ENCODE data around the gene RYR1.

Gene RYR1

DNA sequence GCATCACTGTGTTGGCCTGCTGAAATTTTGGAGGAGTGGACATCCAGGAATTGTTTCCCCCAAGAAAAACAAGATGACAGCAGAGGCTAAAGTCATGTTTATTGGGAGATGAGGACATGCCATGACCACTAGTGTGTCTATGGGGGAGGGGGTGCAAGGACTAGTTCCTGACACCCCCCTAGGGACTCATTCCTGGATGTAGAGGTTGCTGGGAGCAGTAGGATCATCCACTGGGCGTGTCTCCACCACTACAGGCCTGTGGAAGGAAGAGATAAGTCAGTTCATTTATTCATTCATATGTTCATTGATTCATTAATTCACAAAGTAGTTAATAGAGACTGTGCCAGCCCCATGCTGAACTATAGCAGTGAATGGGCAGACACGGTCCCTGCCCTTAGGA lies 154.1 kb downstream of the RYR1 start:
- Histone ChIP-seq H3K79me2 (ENCODE audit: insufficient read depth, low read length) (no peaks in the 10 kb centered on the region), H4K20me1 (ENCODE audit: low read depth, low read length) (no peaks in the 10 kb centered on the region), H3K4me3 (ENCODE audit: insufficient read depth, low read length, poor library complexity, severe bottlenecking) (no peak overlapping the region), H3K9ac (ENCODE audit: low read length) (no peak overlapping the region), H3K9me3 (ENCODE audit: insufficient read depth, low read length) (no peaks in the 10 kb centered on the region), H3K9me2 (replicated peaks; ENCODE audit: insufficient read depth, low read length) (no peaks in the 10 kb centered on the region), H3K36me3 (ENCODE audit: low read length) (0 out of 2 replicates have a peak, but pooled peaks cover 3% of the 10 kb centered on the region), H3K27ac (ENCODE audit: low read depth, low read length) (no peak overlapping the region), H3F3A (ENCODE audit: insufficient read depth) (0 out of 2 replicates have a peak, but pooled peaks cover 3% of the 10 kb centered on the region), H3K27me3 (ENCODE audit: low read length) (no peaks in the 10 kb centered on the region), H2AFZ (ENCODE audit: low read depth, low read length, severe bottlenecking) (no peak overlapping the region), H3K4me2 (ENCODE audit: low read depth, low read length, poor library complexity, severe bottlenecking) (no peak overlapping the region)
- TF ChIP-seq, protein P1, sequence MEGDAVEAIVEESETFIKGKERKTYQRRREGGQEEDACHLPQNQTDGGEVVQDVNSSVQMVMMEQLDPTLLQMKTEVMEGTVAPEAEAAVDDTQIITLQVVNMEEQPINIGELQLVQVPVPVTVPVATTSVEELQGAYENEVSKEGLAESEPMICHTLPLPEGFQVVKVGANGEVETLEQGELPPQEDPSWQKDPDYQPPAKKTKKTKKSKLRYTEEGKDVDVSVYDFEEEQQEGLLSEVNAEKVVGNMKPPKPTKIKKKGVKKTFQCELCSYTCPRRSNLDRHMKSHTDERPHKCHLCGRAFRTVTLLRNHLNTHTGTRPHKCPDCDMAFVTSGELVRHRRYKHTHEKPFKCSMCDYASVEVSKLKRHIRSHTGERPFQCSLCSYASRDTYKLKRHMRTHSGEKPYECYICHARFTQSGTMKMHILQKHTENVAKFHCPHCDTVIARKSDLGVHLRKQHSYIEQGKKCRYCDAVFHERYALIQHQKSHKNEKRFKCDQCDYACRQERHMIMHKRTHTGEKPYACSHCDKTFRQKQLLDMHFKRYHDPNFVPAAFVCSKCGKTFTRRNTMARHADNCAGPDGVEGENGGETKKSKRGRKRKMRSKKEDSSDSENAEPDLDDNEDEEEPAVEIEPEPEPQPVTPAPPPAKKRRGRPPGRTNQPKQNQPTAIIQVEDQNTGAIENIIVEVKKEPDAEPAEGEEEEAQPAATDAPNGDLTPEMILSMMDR (IDR thresholded peaks at IDR 0.05; ENCODE audit: insufficient read depth, low read length, poor library complexity, severe bottlenecking) = no peak
- no peak for TF ChIP-seq EZH2phosphoT487 (conservative IDR thresholded peaks at IDR 0.05; ENCODE audit: low read length)

DNA sequence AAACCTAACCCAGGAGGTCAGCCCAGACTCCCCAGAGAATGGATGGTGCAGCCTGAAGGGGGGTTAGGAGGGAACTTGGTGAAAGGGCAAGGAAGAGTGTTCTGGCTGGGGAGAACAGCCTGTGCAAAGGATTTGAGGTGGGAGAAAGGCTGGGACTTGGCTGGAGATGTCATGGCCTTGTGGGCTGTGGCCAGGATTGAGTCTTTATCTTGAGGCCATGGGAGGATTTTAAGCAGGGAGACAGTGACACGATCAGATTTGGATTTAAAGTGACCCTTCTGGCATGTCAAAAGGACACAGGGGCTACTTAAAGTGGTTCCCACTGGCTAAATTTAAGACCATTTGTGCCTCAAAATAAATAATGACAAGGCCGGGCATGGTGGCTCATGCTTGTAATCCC lies 154.6 kb downstream of the RYR1 start:
- Histone ChIP-seq H3K4me3 (ENCODE audit: insufficient read depth, low read length, poor library complexity, severe bottlenecking) (no peak overlapping the region), H3K36me3 (ENCODE audit: low read length) (0 out of 2 replicates have a peak, but pooled peaks cover 3% of the 10 kb centered on the region), H3K4me2 (ENCODE audit: low read depth, low read length, poor library complexity, severe bottlenecking) (no peak overlapping the region), H3K9me3 (ENCODE audit: insufficient read depth, low read length) (no peaks in the 10 kb centered on the region), H4K20me1 (ENCODE audit: low read depth, low read length) (no peaks in the 10 kb centered on the region), H3K79me2 (ENCODE audit: insufficient read depth, low read length) (no peaks in the 10 kb centered on the region), H3K27ac (ENCODE audit: low read depth, low read length) (no peak overlapping the region), H3K9ac (ENCODE audit: low read length) (no peak overlapping the region), H3K9me2 (replicated peaks; ENCODE audit: insufficient read depth, low read length) (no peaks in the 10 kb centered on the region), H2AFZ (ENCODE audit: low read depth, low read length, severe bottlenecking) (no peak overlapping the region), H3F3A (ENCODE audit: insufficient read depth) (0 out of 2 replicates have a peak, but pooled peaks cover 3% of the 10 kb centered on the region), H3K27me3 (ENCODE audit: low read length) (no peaks in the 10 kb centered on the region)
- TF ChIP-seq, protein P1 (IDR thresholded peaks at IDR 0.05; ENCODE audit: insufficient read depth, low read length, poor library complexity, severe bottlenecking) = no peak
- no peak for TF ChIP-seq EZH2phosphoT487 (conservative IDR thresholded peaks at IDR 0.05; ENCODE audit: low read length)

DNA sequence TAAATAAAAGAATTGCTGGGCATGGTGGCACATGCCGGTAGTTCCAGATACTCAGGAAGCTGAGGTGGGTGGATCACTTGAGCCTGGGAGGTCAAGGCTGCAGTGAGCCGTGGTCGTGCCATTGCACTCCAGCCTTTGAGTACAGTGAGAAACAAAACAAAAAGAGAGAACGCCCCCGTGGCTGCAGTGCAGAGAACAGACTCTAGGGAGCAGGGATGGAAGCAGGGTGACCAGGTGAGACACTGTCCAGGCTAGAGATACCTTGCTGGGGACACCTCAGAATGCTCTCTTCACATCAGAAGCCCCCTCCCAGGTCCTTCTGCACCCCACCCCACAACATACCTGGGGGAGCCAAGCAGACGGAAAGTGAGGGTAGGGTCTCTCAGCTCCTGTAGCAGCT lies 159.4 kb downstream of the RYR1 start:
- Histone ChIP-seq H3K79me2 (ENCODE audit: insufficient read depth, low read length) (no peaks in the 10 kb centered on the region), H2AFZ (ENCODE audit: low read depth, low read length, severe bottlenecking) (no peak overlapping the region), H3K27ac (ENCODE audit: low read depth, low read length) (no peak overlapping the region), H4K20me1 (ENCODE audit: low read depth, low read length) (no peaks in the 10 kb centered on the region), H3K9me2 (replicated peaks; ENCODE audit: insufficient read depth, low read length) (no peaks in the 10 kb centered on the region), H3K9me3 (ENCODE audit: insufficient read depth, low read length) (no peaks in the 10 kb centered on the region), H3K4me3 (ENCODE audit: insufficient read depth, low read length, poor library complexity, severe bottlenecking) (no peak overlapping the region), H3F3A (ENCODE audit: insufficient read depth) (no peaks in the 10 kb centered on the region), H3K36me3 (ENCODE audit: low read length) (peaks cover 5% of the 10 kb centered on the region; the same call in 1 of the 2 replicates), H3K4me2 (ENCODE audit: low read depth, low read length, poor library complexity, severe bottlenecking) (no peak overlapping the region), H3K27me3 (ENCODE audit: low read length) (no peaks in the 10 kb centered on the region), H3K9ac (ENCODE audit: low read length) (no peak overlapping the region)
- no peak for TF ChIP-seq EZH2phosphoT487 (conservative IDR thresholded peaks at IDR 0.05; ENCODE audit: low read length)
- TF ChIP-seq, protein P1 (IDR thresholded peaks at IDR 0.05; ENCODE audit: insufficient read depth, low read length, poor library complexity, severe bottlenecking) = no peak

Measured in SU-DHL-6 (cell line).